Measurements from ENCODE around the gene DLEC1.

- TF ChIP-seq CEBPB (IDR thresholded peaks at IDR 0.05), result no peak
- TF ChIP-seq PHF8 (IDR thresholded peaks at IDR 0.05; ENCODE audit: borderline replicate concordance, low read depth), result no peak; the same call in 1 of the 2 replicates
- no peak for TF ChIP-seq CTCF (IDR thresholded peaks at IDR 0.05)
- TF ChIP-seq JUN (IDR thresholded peaks at IDR 0.05), result no peak; a peak in 2 of 5 replicates
- no peak for TF ChIP-seq FOSL2 (IDR thresholded peaks at IDR 0.05)
- no peak for TF ChIP-seq FOSL2 (CRISPR knock-in tag; IDR thresholded peaks at IDR 0.05)
- TF ChIP-seq ZSCAN20 (CRISPR knock-in tag; IDR thresholded peaks at IDR 0.05), result no peak
Observed at GRCh38 chr3:38137615-38138348, 98.8 kb downstream of the DLEC1 start.

Measured in A549 (cell line).